Transverse colon (tissue), 4 donors: ENCODE results near the gene FKBP7.

Source experiments
- CTCF ChIP-seq, 5 experiments: fragments of 200-600 bp in 3 of 5; fragments of 450-650 bp in 2 of 5; sonication (generic) in 3 of 5; IDR thresholded peaks; 1 replicate in 2 of 5; 2 replicates in 3 of 5; pipeline ENCODE4 v1.5.1; 2016 to 2017; ENCODE audit warnings: antibody characterized with exemption in 5 of 5, inconsistent platforms in 3 of 5, mild to moderate bottlenecking in 2 of 5, moderate library complexity in 1 of 5
- POLR2A ChIP-seq: fragments of 450-650 bp; IDR thresholded peaks from one replicate; pipeline ENCODE4 v1.6.1; 2016; ENCODE audit warnings: antibody characterized with exemption, mild to moderate bottlenecking, moderate library complexity
- POLR2AphosphoS5 ChIP-seq, 3 donors: sonication (generic); formaldehyde crosslinking; IDR thresholded peaks; one replicate each; pipeline ENCODE4 v1.6.1; 2016; ENCODE audit warnings: antibody characterized with exemption in 3 of 3

- TF ChIP-seq POLR2A (no peak), CTCF (IDR thresholded peaks at IDR 0.05) (no peak), POLR2AphosphoS5 (IDR thresholded peaks at IDR 0.05) (no peak)
These were observed 29.3 kb downstream of the FKBP7 start for GRCh38 chr2:178448968-178449661.
